ENCODE data around the gene GFI1B. TPM values are rescaled to one million over a fixed set of nuclear protein-coding genes. Genes with fewer than 3 reads are reported as not detected.
"Not testable (repeated sequence)": the region's sequence is repeated elsewhere in the genome, so short reads cannot be mapped to it uniquely, and the experiment has no call there.

The GFI1B gene
- total RNA-seq, 4 donors from 2014 or later: not detected

GRCh38 chr9:133032171-133032570, 53.7 kb downstream of the GFI1B start:
- peaks cover 0 to 4% (median 0%) of the 10 kb centered on the region in 3 donors for H3K36me3 ChIP-seq
- peaks cover 3 to 71% (median 21%) of the 10 kb centered on the region in 4 donors for H3K4me1 ChIP-seq
- 90 to 92% methylated on average over 10 of the region's 10 CpGs for WGBS, 2 donors
- no peak overlapping the region for H3K27ac ChIP-seq
- H3K9me3 ChIP-seq: no peaks in the 10 kb centered on the region
- DNase-seq (ENCODE audit: low spot score in 2 of 2): no peak
- no peak for TF ChIP-seq CTCF (IDR thresholded peaks at IDR 0.05)
- no peak for TF ChIP-seq EP300 (IDR thresholded peaks at IDR 0.05)
- TF ChIP-seq POLR2A (IDR thresholded peaks at IDR 0.05): no peak
- peak overlapping the region in 1 of 4 donors; percentile 69 for H3K4me3 ChIP-seq
- H3K27me3 ChIP-seq: no peaks in the 10 kb centered on the region

DNA sequence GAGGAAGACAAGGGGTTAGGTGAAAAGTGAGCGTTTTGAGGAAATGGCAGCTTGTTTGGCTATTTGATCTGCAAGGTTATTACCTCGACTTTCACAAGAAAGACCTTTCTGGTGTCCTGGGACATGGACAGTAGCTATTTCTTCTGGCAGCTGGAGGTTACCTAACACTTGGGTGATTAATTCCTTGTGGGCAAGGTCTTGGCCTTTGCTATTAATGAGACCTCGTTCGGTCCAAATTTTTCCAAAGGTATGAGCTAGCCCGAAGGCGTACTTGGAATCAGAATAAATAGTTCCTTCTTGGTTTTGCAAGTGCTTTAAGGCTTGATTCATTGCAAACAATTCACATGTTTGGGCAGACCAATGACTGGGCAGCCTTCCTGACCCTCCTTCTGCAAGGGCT, 57.2 kb downstream of the GFI1B start:
- Histone ChIP-seq H3K4me3 (no peak overlapping the region), H3K9me3 (no peaks in the 10 kb centered on the region), H3K27me3 (no peaks in the 10 kb centered on the region), H3K27ac (no peak overlapping the region), H3K4me1 (peaks cover 3 to 50% (median 12%) of the 10 kb centered on the region in 4 donors), H3K36me3 (peaks cover 0 to 4% (median 0%) of the 10 kb centered on the region in 3 donors)
- TF ChIP-seq EP300 (IDR thresholded peaks at IDR 0.05) (no peak), POLR2A (IDR thresholded peaks at IDR 0.05) (no peak), CTCF (IDR thresholded peaks at IDR 0.05) (no peak)
- no peak for DNase-seq (ENCODE audit: low spot score in 2 of 2)
- WGBS, 2 donors: 81 to 83% methylated on average over 6 of the region's 6 CpGs

- no peaks in the 10 kb centered on the region for H3K9me3 ChIP-seq
- WGBS, 2 donors: 90 to 92% methylated on average over 25 of the region's 25 CpGs
- no peak for DNase-seq (ENCODE audit: low spot score in 2 of 2)
- H3K36me3 ChIP-seq: peaks cover 0 to 24% (median 10%) of the 10 kb centered on the region in 3 donors
- H3K27ac ChIP-seq: no peak overlapping the region
- no peaks in the 10 kb centered on the region for H3K27me3 ChIP-seq
- peaks cover 0 to 32% (median 0%) of the 10 kb centered on the region in 4 donors for H3K4me1 ChIP-seq
- H3K4me3 ChIP-seq: no peak overlapping the region
- TF ChIP-seq EP300 (IDR thresholded peaks at IDR 0.05) (no peak), POLR2A (IDR thresholded peaks at IDR 0.05) (no peak), CTCF (IDR thresholded peaks at IDR 0.05) (no peak)
These were observed 59.5 kb downstream of the GFI1B start for GRCh38 chr9:133037775-133038515.

DNA sequence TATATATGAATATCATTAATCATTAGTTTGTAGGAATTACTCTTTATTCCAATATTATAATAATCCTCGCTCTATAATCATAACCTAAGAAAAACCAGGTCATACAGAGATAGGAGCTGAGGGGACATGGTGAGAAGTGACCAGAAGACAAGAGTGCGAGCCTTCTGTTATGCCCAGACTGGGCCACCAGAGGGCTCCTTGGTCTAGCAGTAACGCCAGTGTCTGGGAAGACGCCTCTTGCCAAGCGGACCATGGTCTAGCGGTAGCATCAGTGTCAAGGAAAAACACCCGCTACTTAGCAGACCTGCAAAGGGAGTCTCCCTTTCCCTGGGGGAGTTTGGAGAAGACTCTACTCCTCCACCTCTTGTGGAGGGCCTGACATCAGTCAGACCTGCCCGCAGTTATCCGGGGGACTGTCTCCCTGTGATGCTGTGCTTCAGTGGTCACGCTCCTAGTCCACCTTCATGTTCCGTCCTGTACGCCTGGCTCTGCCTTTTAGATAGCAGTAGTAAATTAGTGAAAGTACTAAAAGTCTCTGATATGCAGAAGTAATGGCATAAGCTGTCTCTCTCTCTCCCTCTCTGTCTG, 62.5 kb downstream of the GFI1B start:
- not testable (repeated sequence) for H3K4me3 ChIP-seq, H3K27me3 ChIP-seq, H3K4me1 ChIP-seq, H3K27ac ChIP-seq, H3K9me3 ChIP-seq
- peak in 1 of 2 donors; percentile 48 for DNase-seq (ENCODE audit: low spot score in 2 of 2)
- TF ChIP-seq CTCF (IDR thresholded peaks at IDR 0.05): peak; percentile 34 to 42 (median 36)
- H3K36me3 ChIP-seq: peaks cover 5 to 50% (median 23%) of the 10 kb centered on the region in 3 donors
- WGBS, 2 donors: 84% methylated on average over 12 of the region's 12 CpGs

Small RNA genes lying within 50 kb of the gene (small RNA-seq; reads per million reads assigned to genes)
- gene AL593851.1 (not detected), gene MIR548AW (not detected), gene RNU7-21P (not detected)

Other genes starting within 250 kb of the GFI1B start
- gene AK8, start 100.4 kb upstream of the GFI1B start, total RNA-seq: 1 to 10 TPM in 2 of 4 donors, under 1 TPM in 2; 0.30 to 4.3 (median 1.7) TPM
- gene SPACA9, start 99.8 kb upstream of the GFI1B start, total RNA-seq: 1 to 10 TPM; 4.2 to 5.9 (median 5.3) TPM
- gene TSC1, start 34.1 kb upstream of the GFI1B start, total RNA-seq: 10 to 100 TPM; 48.6 to 88.4 (median 68.9) TPM
- 10 to 100 TPM; 49.4 to 94.2 (median 73.3) TPM for gene GTF3C5, start 52.3 kb downstream of the GFI1B start, total RNA-seq
- gene CEL, start 83.3 kb downstream of the GFI1B start, total RNA-seq: 10 to 100 TPM in 1 of 4 donors, 1 to 10 TPM in 3; 1.7 to 10.5 (median 2.6) TPM
- 10 to 100 TPM; 34.5 to 60.0 (median 48.7) TPM for gene RALGDS, start 142.5 kb downstream of the GFI1B start, total RNA-seq
- gene GBGT1, start 185.2 kb downstream of the GFI1B start, total RNA-seq: 10 to 100 TPM; 15.3 to 63.3 (median 36.8) TPM
- gene OBP2B, start 230.6 kb downstream of the GFI1B start, total RNA-seq: not detected